G401.6 (cell line): ENCODE measurements around the gene GJD3.

Experiments
- FAIRE-seq: peaks from 2 replicates; lab custom pipeline; 2012; peaks lifted over from hg19 to GRCh38; lab: Jason Lieb, UNC

The GJD3 gene

GRCh38 chr17:40322358-40323315 lies 41.9 kb downstream of the GJD3 start:
- FAIRE-seq: no peak

GRCh38 chr17:40321961-40322357 lies 42.6 kb downstream of the GJD3 start:
- no peak for FAIRE-seq

- FAIRE-seq: no peak
Measured at GRCh38 chr17:40321524-40321929, 43.0 kb downstream of the GJD3 start.

- no peak for FAIRE-seq
Measured at GRCh38 chr17:40320756-40321523, 43.6 kb downstream of the GJD3 start.

GRCh38 chr17:40319651-40320540 lies 44.6 kb downstream of the GJD3 start:
- no peak for FAIRE-seq

GRCh38 chr17:40318830-40319391 lies 45.6 kb downstream of the GJD3 start:
- FAIRE-seq: no peak

- FAIRE-seq: peak; percentile 73
Measured at GRCh38 chr17:40317880-40318829, 46.4 kb downstream of the GJD3 start.

- FAIRE-seq: no peak
Measured at GRCh38 chr17:40317345-40317873, 47.1 kb downstream of the GJD3 start.

GRCh38 chr17:40316571-40317344 lies 47.8 kb downstream of the GJD3 start:
- no peak for FAIRE-seq

- no peak for FAIRE-seq
Measured at GRCh38 chr17:40315678-40316570, 48.6 kb downstream of the GJD3 start.

GRCh38 chr17:40315206-40315605 lies 49.3 kb downstream of the GJD3 start:
- FAIRE-seq: no peak

GRCh38 chr17:40314584-40314956 lies 50.0 kb downstream of the GJD3 start:
- FAIRE-seq: no peak

GRCh38 chr17:40313668-40314583 lies 50.6 kb downstream of the GJD3 start:
- no peak for FAIRE-seq
